ENCODE results near the gene MACROD2.

DNA sequence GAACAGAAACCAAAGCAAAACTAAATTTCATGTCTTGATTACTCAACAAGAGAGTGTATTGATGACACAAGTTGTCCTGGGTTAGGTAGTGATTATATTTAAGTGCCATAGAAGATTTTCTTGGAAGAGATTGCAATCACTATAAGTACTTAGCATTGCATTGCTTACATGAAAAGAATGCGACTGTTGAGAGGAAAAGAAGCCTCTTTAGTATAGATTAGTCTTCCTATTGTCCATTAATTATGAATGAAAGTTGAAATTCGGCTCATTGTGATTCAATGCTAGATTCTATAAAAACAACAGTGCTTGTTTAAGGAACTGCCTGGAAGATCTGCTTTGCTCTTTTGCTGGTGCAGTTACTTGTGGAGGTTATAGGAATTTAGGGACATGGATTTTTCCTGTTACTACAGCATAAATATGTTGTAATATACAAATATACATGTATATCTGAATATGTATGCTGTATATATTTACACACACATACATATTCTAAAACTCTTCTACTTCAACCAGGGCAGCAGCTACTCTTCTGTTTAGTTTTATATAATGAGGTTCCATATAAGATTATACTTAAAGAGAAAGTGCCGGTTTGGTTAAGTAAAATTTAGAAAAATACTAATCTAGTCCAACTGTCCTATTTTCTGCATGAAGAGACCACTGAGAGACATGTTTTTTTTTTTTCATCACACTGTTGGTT lies 1781.6 kb downstream of the MACROD2 start:
- TF ChIP-seq, protein P1, sequence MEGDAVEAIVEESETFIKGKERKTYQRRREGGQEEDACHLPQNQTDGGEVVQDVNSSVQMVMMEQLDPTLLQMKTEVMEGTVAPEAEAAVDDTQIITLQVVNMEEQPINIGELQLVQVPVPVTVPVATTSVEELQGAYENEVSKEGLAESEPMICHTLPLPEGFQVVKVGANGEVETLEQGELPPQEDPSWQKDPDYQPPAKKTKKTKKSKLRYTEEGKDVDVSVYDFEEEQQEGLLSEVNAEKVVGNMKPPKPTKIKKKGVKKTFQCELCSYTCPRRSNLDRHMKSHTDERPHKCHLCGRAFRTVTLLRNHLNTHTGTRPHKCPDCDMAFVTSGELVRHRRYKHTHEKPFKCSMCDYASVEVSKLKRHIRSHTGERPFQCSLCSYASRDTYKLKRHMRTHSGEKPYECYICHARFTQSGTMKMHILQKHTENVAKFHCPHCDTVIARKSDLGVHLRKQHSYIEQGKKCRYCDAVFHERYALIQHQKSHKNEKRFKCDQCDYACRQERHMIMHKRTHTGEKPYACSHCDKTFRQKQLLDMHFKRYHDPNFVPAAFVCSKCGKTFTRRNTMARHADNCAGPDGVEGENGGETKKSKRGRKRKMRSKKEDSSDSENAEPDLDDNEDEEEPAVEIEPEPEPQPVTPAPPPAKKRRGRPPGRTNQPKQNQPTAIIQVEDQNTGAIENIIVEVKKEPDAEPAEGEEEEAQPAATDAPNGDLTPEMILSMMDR (IDR thresholded peaks at IDR 0.05; ENCODE audit: insufficient read depth, low read depth, low read length): no peak
- TF ChIP-seq EZH2 (IDR thresholded peaks at IDR 0.05; ENCODE audit: insufficient read depth, low read length): no peak
